Bronchial smooth muscle cell (primary cell): ENCODE data around the gene STAG2. TPM values are rescaled to one million over a fixed set of nuclear protein-coding genes. Genes with fewer than 3 reads are reported as not detected.

ENCODE experiments used
- total RNA-seq: library from RNA; depleted of rRNA; stranded (reverse); fragments of >200 nt; gene quantifications from 2 replicates; pipeline ENCODE4 v1.2.1, GENCODE V29; 2014

STAG2 gene
- total RNA-seq: 93.5 and 106 TPM in 2 replicates

GRCh38 chrX:123961268-123962005, at the start of gene STAG2:
Gene STAG2, plus strand, starts transcription at chrX:123961706. Its CDS starts 60,922 bp downstream, at chrX:124022628.

Other genes with a start within 250 kb of the STAG2 start
- gene THOC2, start 228.7 kb upstream of the STAG2 start, total RNA-seq: 30.7 and 47.9 TPM in 2 replicates
- 33.9 and 114 TPM in 2 replicates for gene XIAP, start 101.7 kb upstream of the STAG2 start, total RNA-seq